Upper lobe of left lung (tissue), 6 donors: ENCODE measurements around the gene PRKG1. TPM values are rescaled to one million over a fixed set of nuclear protein-coding genes. Genes with fewer than 3 reads are reported as not detected.

Experiments used
- ATAC-seq, 2 donors: fragments of 200-7000 bp; cut with Tn5 transposase; one replicate each; pipeline ENCODE4 v1.9.1; 2022; ENCODE audit warnings: mild to moderate bottlenecking in 2 of 2, moderate library complexity in 2 of 2; ENCODE audit not compliant: low FRiP score in 2 of 2
- DNase-seq, 2 donors: peaks; one replicate each; pipeline ENCODE4 v3.0.0-alpha.2; 2019 to 2020
- H3K27ac ChIP-seq, 4 donors: fragments of 200-600 bp; sonication (generic); one replicate each; pipeline ENCODE4 v1.5.1; 2016 to 2019
- H3K27me3 ChIP-seq, 4 donors: fragments of 200-600 bp; sonication (generic); one replicate each; pipeline ENCODE4 v1.5.1; 2017 to 2019
- H3K36me3 ChIP-seq, 4 donors: fragments of 200-600 bp; sonication (generic); one replicate each; pipeline ENCODE4 v1.5.1; 2016 to 2019
- H3K4me1 ChIP-seq, 4 donors: fragments of 200-600 bp; sonication (generic); one replicate each; pipeline ENCODE4 v1.5.1; 2018 to 2019
- H3K4me3 ChIP-seq, 4 donors: fragments of 200-600 bp; sonication (generic); one replicate each; pipeline ENCODE4 v1.5.1; 2017 to 2019; ENCODE audit warnings: mild to moderate bottlenecking in 2 of 4, moderate library complexity in 1 of 4
- H3K9me3 ChIP-seq, 4 donors: fragments of 200-600 bp; sonication (generic); one replicate each; pipeline ENCODE4 v1.5.1; 2018 to 2019
- CTCF ChIP-seq, 6 experiments: fragments of 450-650 bp in 4 of 6; fragments of 200-600 bp in 2 of 6; sonication (generic) in 2 of 6; IDR thresholded peaks; one replicate each; pipeline ENCODE4 v1.5.1; 2016 to 2019; ENCODE audit warnings: antibody characterized with exemption in 6 of 6
- EP300 ChIP-seq, 4 donors: sonication (generic); formaldehyde crosslinking; IDR thresholded peaks; one replicate each; pipeline ENCODE4 v1.5.1; 2017; ENCODE audit warnings: antibody characterized with exemption in 4 of 4, control low read depth in 2 of 4
- POLR2A ChIP-seq, 4 donors: fragments of 450-650 bp; IDR thresholded peaks; one replicate each; pipeline ENCODE4 v1.5.1; 2016 to 2017; ENCODE audit warnings: antibody characterized with exemption in 4 of 4, mild to moderate bottlenecking in 2 of 4
- POLR2AphosphoS5 ChIP-seq, 2 donors: sonication (generic); formaldehyde crosslinking; IDR thresholded peaks; one replicate each; pipeline ENCODE4 v1.5.1; 2017; ENCODE audit warnings: antibody characterized with exemption in 2 of 2
- WGBS, 2 donors: methylation state at CpG; one replicate each; pipeline ENCODE4 v1.1.5; 2017 to 2018; 5-methylcytosine and 5-hydroxymethylcytosine counted together
- total RNA-seq, 6 donors: library from RNA; depleted of rRNA in 4 of 6; stranded (reverse); fragments of >200 nt in 4 of 6; gene quantifications; one replicate each; pipeline versions ENCODE4 v1.1.0 to v1.2.1, GENCODE V29; 2016 to 2021
- donor health status: DM: no; HTN: no; CAD: no; lungs with moderate emphysema.
- donor health status: DM: no; HTN: yes; CAD: no; lungs with severe emphysema.

The PRKG1 gene
- total RNA-seq, 6 donors from 2014 or later = 12.9 to 43.0 (median 25.0) TPM

GRCh38 chr10:51348622-51349021 lies 274.3 kb downstream of the PRKG1 start:
- Histone ChIP-seq H3K27ac (no peak overlapping the region), H3K4me1 (no peaks in the 10 kb centered on the region), H3K4me3 (no peak overlapping the region), H3K27me3 (no peaks in the 10 kb centered on the region), H3K9me3 (no peaks in the 10 kb centered on the region), H3K36me3 (no peaks in the 10 kb centered on the region)
- ATAC-seq = no peak
- 92% methylated on average over 4 of the region's 4 CpGs for WGBS, 2 donors
- TF ChIP-seq POLR2A (IDR thresholded peaks at IDR 0.05) = no peak
- no peak for TF ChIP-seq EP300 (IDR thresholded peaks at IDR 0.05)
- TF ChIP-seq POLR2AphosphoS5 (IDR thresholded peaks at IDR 0.05) = no peak
- no peak for TF ChIP-seq CTCF (IDR thresholded peaks at IDR 0.05)
- no peak for DNase-seq

GRCh38 chr10:51357170-51357569 lies 282.9 kb downstream of the PRKG1 start:
- DNase-seq (no peak), ATAC-seq (no peak)
- Histone ChIP-seq H3K27ac (no peak overlapping the region), H3K9me3 (no peaks in the 10 kb centered on the region), H3K27me3 (no peaks in the 10 kb centered on the region), H3K36me3 (no peaks in the 10 kb centered on the region), H3K4me3 (no peak overlapping the region), H3K4me1 (no peaks in the 10 kb centered on the region)
- WGBS, 2 donors = 89 to 93% methylated on average over 2 of the region's 2 CpGs
- TF ChIP-seq POLR2AphosphoS5 (IDR thresholded peaks at IDR 0.05) = no peak
- TF ChIP-seq POLR2A (IDR thresholded peaks at IDR 0.05) = no peak
- no peak for TF ChIP-seq EP300 (IDR thresholded peaks at IDR 0.05)
- no peak for TF ChIP-seq CTCF (IDR thresholded peaks at IDR 0.05)

GRCh38 chr10:51358227-51358626 lies 283.9 kb downstream of the PRKG1 start:
- Histone ChIP-seq H3K4me1 (no peaks in the 10 kb centered on the region), H3K27me3 (no peaks in the 10 kb centered on the region), H3K9me3 (no peaks in the 10 kb centered on the region), H3K36me3 (no peaks in the 10 kb centered on the region), H3K4me3 (no peak overlapping the region), H3K27ac (no peak overlapping the region)
- TF ChIP-seq POLR2AphosphoS5 (IDR thresholded peaks at IDR 0.05) = no peak
- no peak for TF ChIP-seq CTCF (IDR thresholded peaks at IDR 0.05)
- no peak for TF ChIP-seq EP300 (IDR thresholded peaks at IDR 0.05)
- TF ChIP-seq POLR2A (IDR thresholded peaks at IDR 0.05) = no peak
- ATAC-seq = no peak
- DNase-seq = no peak

- H3K9me3 ChIP-seq = no peaks in the 10 kb centered on the region
- H3K4me3 ChIP-seq = no peak overlapping the region
- H3K27ac ChIP-seq = no peak overlapping the region
- H3K27me3 ChIP-seq = no peaks in the 10 kb centered on the region
- TF ChIP-seq EP300 (IDR thresholded peaks at IDR 0.05) = no peak
- ATAC-seq (no peak), DNase-seq (no peak)
- WGBS, 2 donors = 90% methylated on average over 4 of the region's 4 CpGs
- peaks cover 0 to 4% (median 1%) of the 10 kb centered on the region in 4 donors for H3K4me1 ChIP-seq
- no peaks in the 10 kb centered on the region for H3K36me3 ChIP-seq
Observed at GRCh38 chr10:51363415-51363814, 289.1 kb downstream of the PRKG1 start.

- H3K4me3 ChIP-seq = no peak overlapping the region
- H3K27ac ChIP-seq = no peak overlapping the region
- no peaks in the 10 kb centered on the region for H3K36me3 ChIP-seq
- TF ChIP-seq CTCF (IDR thresholded peaks at IDR 0.05) (no peak), POLR2AphosphoS5 (IDR thresholded peaks at IDR 0.05) (no peak), EP300 (IDR thresholded peaks at IDR 0.05) (no peak)
- peaks cover 0 to 4% (median 1%) of the 10 kb centered on the region in 4 donors for H3K4me1 ChIP-seq
- WGBS, 2 donors = 83 to 86% methylated on average over 2 of the region's 2 CpGs
- H3K9me3 ChIP-seq = no peaks in the 10 kb centered on the region
- DNase-seq (no peak), ATAC-seq (no peak)
- no peaks in the 10 kb centered on the region for H3K27me3 ChIP-seq
Observed at GRCh38 chr10:51364674-51365073, 290.4 kb downstream of the PRKG1 start.
